Subcutaneous abdominal adipose tissue (tissue), 5 donors: ENCODE measurements around the gene SLC9A9.
A peak's percentile ranks its signal among the peaks of the same experiment; 100 is the strongest.

Experiments
- H3K27ac ChIP-seq: one replicate; pipeline ENCODE4 v1.7.0; 2013; ENCODE audit warnings: low read depth, mild to moderate bottlenecking, inconsistent platforms, low read length, moderate library complexity
- H3K27me3 ChIP-seq, 5 donors: one replicate each; pipeline ENCODE4 v1.7.0; 2013; ENCODE audit warnings: low read length in 5 of 5, inconsistent platforms in 1 of 5; ENCODE audit not compliant: control insufficient read depth in 5 of 5, insufficient read depth in 4 of 5
- H3K36me3 ChIP-seq, 5 donors: one replicate each; pipeline ENCODE4 v1.7.0; 2013; ENCODE audit warnings: low read length in 5 of 5; ENCODE audit not compliant: control insufficient read depth in 5 of 5, insufficient read depth in 5 of 5
- H3K4me1 ChIP-seq, 5 donors: one replicate each; pipeline ENCODE4 v1.7.0; 2013; ENCODE audit warnings: low read length in 5 of 5, mild to moderate bottlenecking in 3 of 5, moderate library complexity in 1 of 5; ENCODE audit not compliant: control insufficient read depth in 5 of 5, insufficient read depth in 5 of 5
- H3K4me3 ChIP-seq, 5 donors: one replicate each; pipeline ENCODE4 v1.7.0; 2013; ENCODE audit warnings: low read length in 5 of 5, low read depth in 1 of 5
- H3K9ac ChIP-seq, 5 donors: one replicate each; pipeline ENCODE4 v1.7.0; 2013; ENCODE audit warnings: low read length in 5 of 5, mild to moderate bottlenecking in 4 of 5, moderate library complexity in 3 of 5
- H3K9me3 ChIP-seq, 5 donors: one replicate each; pipeline ENCODE4 v1.7.0; 2013; ENCODE audit warnings: low read length in 5 of 5; ENCODE audit not compliant: control insufficient read depth in 5 of 5
- donor health status: healthy.
- donor health status: healthy.
- donor health status: healthy.
- donor health status: healthy.
- donor health status: healthy.

SLC9A9 gene

GRCh38 chr3:143358155-143358792, 490.0 kb downstream of the SLC9A9 start:
- Histone ChIP-seq H3K27ac (no peak overlapping the region), H3K36me3 (peaks cover 0 to 6% (median 2%) of the 10 kb centered on the region in 5 donors), H3K9ac (no peak overlapping the region), H3K4me3 (no peak overlapping the region), H3K4me1 (peaks cover 0 to 17% (median 0%) of the 10 kb centered on the region in 5 donors), H3K9me3 (no peaks in the 10 kb centered on the region), H3K27me3 (no peaks in the 10 kb centered on the region)

- Histone ChIP-seq H3K4me1 (peaks cover under 1 to 23% (median 5%) of the 10 kb centered on the region in 5 donors), H3K9ac (no peak overlapping the region), H3K9me3 (no peaks in the 10 kb centered on the region), H3K27ac (no peak overlapping the region), H3K27me3 (no peaks in the 10 kb centered on the region), H3K36me3 (peaks cover 0 to 4% (median 2%) of the 10 kb centered on the region in 5 donors), H3K4me3 (no peak overlapping the region)
Observed at GRCh38 chr3:143357700-143358099, 490.6 kb downstream of the SLC9A9 start.

- no peaks in the 10 kb centered on the region for H3K9me3 ChIP-seq
- H3K9ac ChIP-seq, result no peak overlapping the region
- H3K36me3 ChIP-seq, result peaks cover 0 to 4% (median 0%) of the 10 kb centered on the region in 5 donors
- peaks cover 4 to 29% (median 13%) of the 10 kb centered on the region in 5 donors for H3K4me1 ChIP-seq
- H3K4me3 ChIP-seq, result no peak overlapping the region
- H3K27me3 ChIP-seq, result no peaks in the 10 kb centered on the region
- H3K27ac ChIP-seq, result no peak overlapping the region
Observed at GRCh38 chr3:143356839-143357238, 491.4 kb downstream of the SLC9A9 start.

GRCh38 chr3:143354342-143354741, 493.9 kb downstream of the SLC9A9 start:
- no peaks in the 10 kb centered on the region for H3K27me3 ChIP-seq
- no peak overlapping the region for H3K27ac ChIP-seq
- no peaks in the 10 kb centered on the region for H3K36me3 ChIP-seq
- peaks cover 4 to 31% (median 17%) of the 10 kb centered on the region in 5 donors for H3K4me1 ChIP-seq
- no peaks in the 10 kb centered on the region for H3K9me3 ChIP-seq
- no peak overlapping the region for H3K9ac ChIP-seq
- no peak overlapping the region for H3K4me3 ChIP-seq

- Histone ChIP-seq H3K9ac (peak overlapping the region in 1 of 5 donors; percentile 22), H3K4me1 (peaks cover 4 to 19% (median 17%) of the 10 kb centered on the region in 5 donors), H3K27me3 (no peaks in the 10 kb centered on the region), H3K36me3 (no peaks in the 10 kb centered on the region), H3K4me3 (no peak overlapping the region), H3K27ac (peak overlapping the region; percentile 21), H3K9me3 (no peaks in the 10 kb centered on the region)
Observed at GRCh38 chr3:143352850-143353550, 495.3 kb downstream of the SLC9A9 start.

- Histone ChIP-seq H3K27ac (peak overlapping the region; percentile 21), H3K4me1 (peaks cover 4 to 19% (median 16%) of the 10 kb centered on the region in 5 donors), H3K27me3 (no peaks in the 10 kb centered on the region), H3K9ac (no peak overlapping the region), H3K36me3 (no peaks in the 10 kb centered on the region), H3K9me3 (no peaks in the 10 kb centered on the region), H3K4me3 (no peak overlapping the region)
Observed at GRCh38 chr3:143351895-143352608, 496.2 kb downstream of the SLC9A9 start.

- H3K9ac ChIP-seq, result no peak overlapping the region
- H3K4me3 ChIP-seq, result no peak overlapping the region
- no peaks in the 10 kb centered on the region for H3K27me3 ChIP-seq
- no peaks in the 10 kb centered on the region for H3K9me3 ChIP-seq
- H3K36me3 ChIP-seq, result no peaks in the 10 kb centered on the region
- H3K4me1 ChIP-seq, result peaks cover 4 to 19% (median 16%) of the 10 kb centered on the region in 5 donors
- no peak overlapping the region for H3K27ac ChIP-seq
Observed at GRCh38 chr3:143351354-143351753, 496.9 kb downstream of the SLC9A9 start.

- no peaks in the 10 kb centered on the region for H3K27me3 ChIP-seq
- H3K4me1 ChIP-seq, result peaks cover 4 to 19% (median 16%) of the 10 kb centered on the region in 5 donors
Observed at GRCh38 chr3:143349455-143349854, 498.8 kb downstream of the SLC9A9 start.

GRCh38 chr3:143348486-143349327, 499.6 kb downstream of the SLC9A9 start:
- H3K9me3 ChIP-seq, result no peaks in the 10 kb centered on the region
- H3K27ac ChIP-seq, result no peak overlapping the region
- peaks cover 0 to 5% (median 0%) of the 10 kb centered on the region in 5 donors for H3K36me3 ChIP-seq
- no peaks in the 10 kb centered on the region for H3K27me3 ChIP-seq
- H3K4me3 ChIP-seq, result no peak overlapping the region
- peaks cover 4 to 19% (median 17%) of the 10 kb centered on the region in 5 donors for H3K4me1 ChIP-seq
- no peak overlapping the region for H3K9ac ChIP-seq

More at GRCh38 chr3:143349455-143349854, 498.8 kb downstream of the SLC9A9 start:
- H3K27ac ChIP-seq, result no peak overlapping the region
- H3K9me3 ChIP-seq, result no peaks in the 10 kb centered on the region
- no peak overlapping the region for H3K4me3 ChIP-seq
- H3K36me3 ChIP-seq, result peaks cover 0 to 5% (median 0%) of the 10 kb centered on the region in 5 donors
- no peak overlapping the region for H3K9ac ChIP-seq
